Measurements from ENCODE around the gene LPA. TPM values are rescaled to one million over a fixed set of nuclear protein-coding genes. Genes with fewer than 3 reads are reported as not detected.
"Not testable (repeated sequence)": the region's sequence is repeated elsewhere in the genome, so short reads cannot be mapped to it uniquely, and the experiment has no call there.

The LPA gene
- 196 TPM for total RNA-seq

DNA sequence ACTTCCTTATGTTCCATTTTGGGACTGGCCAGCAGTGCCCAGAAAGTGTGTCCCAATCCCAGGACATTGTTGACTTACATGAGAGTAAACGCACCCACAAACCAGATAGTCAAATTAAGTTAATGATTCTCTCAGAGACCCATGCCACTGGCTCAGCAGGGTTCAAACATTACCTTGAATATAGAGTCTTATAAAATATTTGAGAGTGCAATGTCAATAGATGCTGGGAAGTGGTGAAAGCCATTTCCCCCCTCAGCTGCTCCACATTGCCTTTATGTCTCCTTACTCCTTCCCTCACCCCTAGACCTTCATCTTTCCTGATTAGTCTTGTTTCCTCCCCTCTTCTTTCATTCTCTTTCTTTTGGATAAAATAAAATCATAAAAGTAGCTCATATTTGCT is at the start of gene LPA:
LPA (minus strand) TSS at position 78 of the 400 bp plus-strand sequence; CDS start at position 17, 61 bp downstream.
- peak; percentile 20 for ATAC-seq
- not testable (repeated sequence) for DNase-seq (ENCODE audit: low spot score)

DNA sequence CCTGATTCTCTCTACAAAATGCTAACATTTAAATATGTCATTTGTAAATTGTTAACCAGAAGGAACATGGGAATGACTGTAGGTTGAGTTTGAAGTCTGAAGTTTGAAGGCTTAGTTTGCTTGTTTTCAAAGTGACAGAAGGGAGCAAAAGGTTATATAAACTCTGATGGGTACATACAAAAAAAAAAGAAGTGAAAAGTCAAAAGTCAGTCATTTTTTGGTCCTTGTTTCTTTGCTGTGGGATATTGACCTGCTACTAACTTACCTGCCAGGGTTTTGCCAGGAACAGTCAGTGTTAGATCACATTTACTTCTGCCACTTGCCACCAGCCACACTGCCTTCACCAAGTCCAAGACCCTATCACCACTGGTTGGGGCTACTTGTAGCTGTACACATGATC is 44.9 kb upstream of the LPA start:
- ATAC-seq (peak; percentile 52), DNase-seq (ENCODE audit: low spot score) (peak; percentile 60)

DNA sequence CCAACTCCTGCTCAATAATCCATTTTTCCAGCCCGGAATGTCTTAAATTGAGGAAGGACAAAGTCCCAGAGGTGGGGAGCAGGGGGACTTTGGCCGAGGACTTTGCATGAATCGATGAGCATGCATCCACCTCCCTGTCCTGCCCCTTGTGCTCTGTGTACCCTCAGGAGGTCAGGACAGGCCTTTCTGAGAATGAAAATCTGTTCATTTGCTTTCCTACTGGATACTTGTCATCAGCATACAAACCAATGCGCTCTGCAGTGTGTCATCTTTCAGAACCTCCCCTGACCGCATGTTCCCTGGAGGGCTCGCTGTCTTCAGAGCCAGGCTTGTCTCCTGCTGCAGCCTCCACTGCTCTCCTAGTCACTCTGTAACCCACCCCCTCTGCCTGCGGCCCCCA is 40.6 kb upstream of the LPA start:
- ATAC-seq (peak; percentile 67), DNase-seq (ENCODE audit: low spot score) (peak; percentile 92)

GRCh38 chr6:160701918-160702680 is 38.0 kb upstream of the LPA start, which contains the start of gene PLG:
TSS of gene PLG (plus strand) at chr6:160702244. CDS start at chr6:160702305, 61 bp downstream.
- DNase-seq (ENCODE audit: low spot score) (peak; percentile 68), ATAC-seq (peak; percentile 5)

- peak; percentile 72 for ATAC-seq
- DNase-seq (ENCODE audit: low spot score) = peak; percentile 63
Observed at GRCh38 chr6:160697826-160698225, 33.8 kb upstream of the LPA start.

GRCh38 chr6:160696884-160697283 is 32.8 kb upstream of the LPA start:
- DNase-seq (ENCODE audit: low spot score) (peak; percentile 73), ATAC-seq (peak; percentile 47)

- not testable (repeated sequence) for DNase-seq (ENCODE audit: low spot score)
Observed at GRCh38 chr6:160695622-160696021, 31.5 kb upstream of the LPA start.

DNA sequence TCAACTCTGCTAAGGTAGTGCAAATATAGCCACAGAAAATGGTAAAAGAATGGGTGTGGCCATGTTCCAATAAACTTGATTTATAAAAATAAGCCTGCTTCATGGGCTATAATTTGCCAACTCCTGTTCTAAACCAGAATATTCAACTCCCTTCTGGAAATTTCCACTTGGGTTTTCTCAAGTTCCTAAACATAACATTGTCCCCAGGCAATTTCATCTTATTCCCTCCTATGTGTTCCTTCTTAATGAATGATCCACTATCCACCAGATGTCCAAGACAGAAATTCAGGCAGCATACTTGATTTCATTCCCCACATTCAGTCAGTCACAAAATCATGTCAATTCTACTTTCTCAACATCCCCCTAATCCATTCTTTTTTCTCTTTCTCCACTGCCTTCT is 30.9 kb upstream of the LPA start:
- DNase-seq (ENCODE audit: low spot score); ATAC-seq: not testable (repeated sequence)

More at GRCh38 chr6:160695622-160696021, 31.5 kb upstream of the LPA start:
- not testable (repeated sequence) for ATAC-seq

DNA sequence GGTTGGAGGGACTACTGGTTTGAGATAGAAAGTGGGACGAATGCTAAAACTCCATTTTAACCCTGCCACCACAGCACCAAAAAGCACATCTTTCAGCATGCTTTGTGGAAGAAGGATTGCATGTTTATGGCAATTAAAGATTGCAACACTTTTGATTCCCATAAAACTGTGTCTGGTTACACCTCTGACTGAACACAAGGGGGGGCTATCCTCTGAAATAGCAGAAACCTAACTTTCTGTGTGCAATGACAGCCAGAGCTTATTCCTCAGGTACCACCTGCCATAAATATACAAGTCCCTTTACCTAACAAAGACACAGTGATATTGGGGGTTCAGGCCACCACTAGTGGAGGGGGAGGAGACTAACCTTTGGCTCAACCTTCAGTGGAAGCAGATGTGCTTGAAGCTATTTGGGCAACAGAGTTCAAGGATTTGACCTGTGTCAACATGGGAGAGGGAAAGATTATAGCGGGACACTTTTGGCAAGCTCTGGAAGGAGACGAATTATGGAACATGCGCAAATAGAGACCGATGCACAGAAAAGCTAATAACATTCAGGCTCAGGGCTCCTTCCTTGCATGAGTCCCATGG is 28.4 kb upstream of the LPA start:
- ATAC-seq = peak; percentile 62
- peak; percentile 57 for DNase-seq (ENCODE audit: low spot score)

DNA sequence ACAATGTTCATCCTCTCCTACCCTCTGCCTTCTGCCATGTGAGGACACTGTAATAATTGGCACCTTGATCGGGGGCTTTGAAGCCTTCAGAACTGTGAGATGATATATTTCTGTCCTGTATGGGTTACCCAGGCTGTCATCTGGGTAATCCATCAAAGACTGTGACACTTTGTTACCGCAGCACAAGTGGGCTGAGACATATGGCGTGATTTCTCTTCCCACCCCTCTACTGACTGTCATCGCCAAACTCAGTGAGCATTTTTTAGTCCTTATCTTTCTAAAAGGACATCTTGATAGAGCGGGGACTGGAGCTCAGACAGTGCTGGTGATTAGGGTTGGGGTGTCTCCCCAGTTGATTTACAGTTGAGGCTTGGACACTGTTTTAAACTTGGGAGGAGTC is 27.5 kb upstream of the LPA start:
- DNase-seq (ENCODE audit: low spot score) (no peak), ATAC-seq (no peak)

- DNase-seq (ENCODE audit: low spot score) = no peak
Observed at GRCh38 chr6:160690458-160690857, 26.4 kb upstream of the LPA start.

GRCh38 chr6:160685762-160686450 is 21.8 kb upstream of the LPA start:
- ATAC-seq (peak; percentile 82), DNase-seq (ENCODE audit: low spot score) (no peak)

More at GRCh38 chr6:160690458-160690857, 26.4 kb upstream of the LPA start:
- ATAC-seq = no peak

DNA sequence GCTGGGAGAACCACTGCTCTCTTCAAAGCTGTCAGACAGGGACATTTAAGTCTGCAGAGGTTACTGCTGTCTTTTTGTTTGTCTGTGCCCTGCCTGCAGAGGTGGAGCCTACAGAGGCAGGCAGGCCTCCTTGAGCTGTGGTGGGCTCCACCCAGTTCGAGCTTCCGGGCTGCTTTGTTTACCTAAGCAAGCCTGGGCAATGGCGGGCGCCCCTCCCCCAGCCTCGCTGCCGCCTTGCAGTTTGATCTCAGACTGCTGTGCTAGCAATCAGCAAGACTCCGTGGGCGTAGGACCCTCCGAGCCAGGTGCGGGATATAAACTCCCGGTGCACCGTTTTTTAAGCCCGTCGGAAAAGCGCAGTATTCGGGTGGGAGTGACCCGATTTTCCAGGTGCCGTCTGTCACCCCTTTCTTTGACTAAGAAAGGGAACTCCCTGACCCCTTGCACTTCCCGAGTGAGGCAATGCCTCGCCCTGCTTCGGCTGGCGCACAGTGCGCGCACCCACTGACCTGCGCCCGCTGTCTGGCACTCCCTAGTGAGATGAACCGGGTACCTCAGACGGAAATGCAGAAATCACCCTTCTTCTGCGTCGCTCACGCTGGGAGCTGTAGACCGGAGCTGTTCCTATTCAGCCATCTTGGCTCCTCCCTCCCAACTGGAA is 21.2 kb upstream of the LPA start:
- DNase-seq (ENCODE audit: low spot score); ATAC-seq: not testable (repeated sequence)

DNA sequence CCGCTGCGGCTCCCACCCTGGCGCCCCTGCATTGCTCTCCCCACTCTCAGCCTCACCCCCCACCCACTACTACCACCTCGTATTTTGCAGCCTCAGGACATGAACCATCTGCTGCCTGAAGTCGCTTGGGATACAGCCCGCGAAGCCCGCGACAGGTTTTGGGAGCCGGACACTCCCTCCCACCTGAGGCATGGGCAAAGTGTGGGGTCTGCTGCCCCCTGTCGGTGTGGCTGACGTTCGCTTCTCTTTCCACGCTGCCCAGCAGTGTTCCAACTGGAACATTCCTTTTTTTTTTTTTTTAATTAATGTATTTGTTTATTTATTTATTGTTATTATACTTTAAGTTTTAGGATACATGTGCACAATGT is 15.3 kb upstream of the LPA start:
- ATAC-seq (peak; percentile 94), DNase-seq (ENCODE audit: low spot score) (peak; percentile 69)

GRCh38 chr6:160678744-160679401 is 14.8 kb upstream of the LPA start:
- peak; percentile 69 for DNase-seq (ENCODE audit: low spot score)
- peak; percentile 93 for ATAC-seq

DNA sequence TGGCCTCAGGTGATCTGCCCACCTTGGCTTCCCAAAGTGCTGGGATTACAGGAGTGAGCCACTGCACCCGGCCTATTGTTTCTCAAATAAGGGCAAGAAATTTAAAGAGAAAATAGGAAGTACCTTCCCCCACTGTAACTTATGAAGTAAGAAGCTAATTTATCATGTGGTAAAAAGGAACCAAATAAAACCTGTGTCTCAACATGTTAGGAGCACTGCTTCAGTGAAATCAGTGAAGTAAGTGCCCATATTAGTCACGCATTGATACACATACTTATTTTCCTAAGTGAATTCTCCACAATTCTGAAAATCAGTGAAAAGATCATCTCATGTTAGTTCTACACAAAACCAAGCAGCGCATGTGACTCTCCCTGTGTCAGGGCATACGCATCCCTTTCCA is 14.2 kb upstream of the LPA start:
- ATAC-seq (no peak), DNase-seq (ENCODE audit: low spot score) (no peak)

- not testable (repeated sequence) for ATAC-seq; DNase-seq (ENCODE audit: low spot score)
Observed at GRCh38 chr6:160676418-160676817, 12.3 kb upstream of the LPA start.

DNA sequence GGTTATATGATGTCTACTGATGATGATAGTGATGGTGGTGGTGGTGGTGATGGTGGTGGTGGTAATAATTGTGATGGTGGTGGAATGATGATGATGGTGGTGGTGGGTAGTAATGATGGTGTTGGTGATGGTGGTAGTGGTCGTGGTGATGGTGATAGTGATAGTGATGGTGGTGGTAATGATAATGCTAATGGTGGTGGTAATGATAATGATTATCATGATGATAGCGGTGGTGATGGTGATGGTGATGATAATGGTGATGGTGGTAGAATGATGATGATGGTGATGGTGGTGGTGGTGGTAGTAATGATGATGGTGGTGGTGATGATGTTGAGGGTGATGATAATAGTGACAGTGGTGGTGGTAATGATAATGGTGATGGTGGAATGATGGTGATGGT is 4.5 kb upstream of the LPA start:
- ATAC-seq (no peak), DNase-seq (ENCODE audit: low spot score) (no peak)

GRCh38 chr6:160667639-160668481 is 3.8 kb upstream of the LPA start:
- ATAC-seq = peak; percentile 97
- DNase-seq (ENCODE audit: low spot score) = peak; percentile 76

- peak; percentile 7 for ATAC-seq
- no peak for DNase-seq (ENCODE audit: low spot score)
Observed at GRCh38 chr6:160662842-160663241, 1.2 kb downstream of the LPA start.
